MM.1S (cell line): ENCODE measurements around the gene BMP7.

ENCODE experiments used
- DNase-seq: peaks from one replicate; pipeline ENCODE4 v3.0.0-alpha.2; 2015
- H2AFZ ChIP-seq: fragments of 300-600 bp; sonication (generic); 2 replicates; pipeline ENCODE4 v1.6.0; 2016; ENCODE audit warnings: antibody characterized with exemption, low read length
- H3F3A ChIP-seq: fragments of 300-600 bp; sonication (generic); 2 replicates; pipeline ENCODE4 v1.6.1; 2016; ENCODE audit warnings: mild to moderate bottlenecking, antibody characterized with exemption, low read length, moderate library complexity, mixed read lengths; ENCODE audit not compliant: insufficient read depth
- H3K27ac ChIP-seq: fragments of 300-600 bp; sonication (generic); 2 replicates; pipeline ENCODE4 v1.5.1; 2016; ENCODE audit warnings: mild to moderate bottlenecking, low read length
- H3K27me3 ChIP-seq: fragments of 300-600 bp; sonication (generic); replicated peaks from 2 replicates; pipeline ENCODE4 v1.6.0; 2016; ENCODE audit warnings: low read length; ENCODE audit not compliant: insufficient read depth
- H3K36me3 ChIP-seq: fragments of 300-600 bp; sonication (generic); replicated peaks from 2 replicates; pipeline ENCODE4 v1.6.1; 2016; ENCODE audit warnings: mild to moderate bottlenecking, low read length, mixed read lengths; ENCODE audit not compliant: insufficient read depth
- H3K4me1 ChIP-seq: fragments of 300-600 bp; sonication (generic); 2 replicates; pipeline ENCODE4 v1.6.1; 2016; ENCODE audit warnings: low read length, mixed read lengths
- H3K4me2 ChIP-seq: fragments of 300-600 bp; sonication (generic); 2 replicates; pipeline ENCODE4 v1.6.0; 2016; ENCODE audit warnings: low read depth, low read length
- H3K4me3 ChIP-seq: fragments of 300-600 bp; sonication (generic); 2 replicates; pipeline ENCODE4 v1.5.1; 2016; ENCODE audit warnings: low read length, mixed read lengths
- H3K79me2 ChIP-seq: fragments of 300-600 bp; sonication (generic); 2 replicates; pipeline ENCODE4 v1.6.1; 2016; ENCODE audit warnings: mixed run types, low read length, mixed read lengths
- H3K9ac ChIP-seq: fragments of 300-600 bp; sonication (generic); 2 replicates; pipeline ENCODE4 v1.6.1; 2016; ENCODE audit warnings: low read length, mixed read lengths
- H3K9me2 ChIP-seq: fragments of 300-600 bp; sonication (generic); replicated peaks from 2 replicates; pipeline ENCODE4 v1.6.1; 2016; ENCODE audit warnings: mild to moderate bottlenecking, low read length, mixed read lengths; ENCODE audit not compliant: insufficient read depth
- H3K9me3 ChIP-seq: fragments of 300-600 bp; sonication (generic); replicated peaks from 2 replicates; pipeline ENCODE4 v1.6.1; 2016; ENCODE audit warnings: mild to moderate bottlenecking, low read length, mixed read lengths; ENCODE audit not compliant: insufficient read depth
- H4K20me1 ChIP-seq: fragments of 300-600 bp; sonication (generic); 2 replicates; pipeline ENCODE4 v1.6.1; 2016; ENCODE audit warnings: mild to moderate bottlenecking, low read length, moderate library complexity, mixed read lengths; ENCODE audit not compliant: insufficient read depth
- CTCF ChIP-seq: fragments of 300-600 bp; sonication (generic); IDR thresholded peaks from 2 replicates; pipeline ENCODE4 v1.5.1; 2016; ENCODE audit warnings: antibody characterized with exemption, low read length, mixed read lengths
- EZH2 ChIP-seq: fragments of 300-600 bp; sonication (generic); optimal IDR thresholded peaks from 2 replicates; pipeline ENCODE3; 2017; ENCODE audit warnings: low read depth, mild to moderate bottlenecking, antibody characterized with exemption, low read length, mixed read lengths
- EZH2phosphoT487 ChIP-seq: fragments of 300-600 bp; sonication (generic); IDR thresholded peaks from 2 replicates; pipeline ENCODE4 v1.6.1; 2018; ENCODE audit warnings: antibody characterized with exemption, low read length

BMP7 gene

GRCh38 chr20:57122536-57123489 is 143.6 kb downstream of the BMP7 start:
- no peaks in the 10 kb centered on the region for H3K9me3 ChIP-seq
- no peaks in the 10 kb centered on the region; the same call in 1 of the 2 replicates for H3K4me1 ChIP-seq
- no peak overlapping the region for H3K9ac ChIP-seq
- no peaks in the 10 kb centered on the region for H3K9me2 ChIP-seq
- no peaks in the 10 kb centered on the region for H3K36me3 ChIP-seq
- DNase-seq = no peak
- no peaks in the 10 kb centered on the region for H4K20me1 ChIP-seq
- H3F3A ChIP-seq = no peaks in the 10 kb centered on the region
- no peaks in the 10 kb centered on the region for H3K79me2 ChIP-seq
- no peak for TF ChIP-seq EZH2phosphoT487
- no peak for TF ChIP-seq CTCF
- TF ChIP-seq EZH2 = no peak
- H2AFZ ChIP-seq = no peak overlapping the region
- H3K27me3 ChIP-seq = no peaks in the 10 kb centered on the region
- H3K27ac ChIP-seq = no peak overlapping the region
- no peak overlapping the region for H3K4me2 ChIP-seq
- no peak overlapping the region for H3K4me3 ChIP-seq

- H3F3A ChIP-seq = no peaks in the 10 kb centered on the region
- no peak for DNase-seq
- no peaks in the 10 kb centered on the region for H3K36me3 ChIP-seq
- no peak overlapping the region for H2AFZ ChIP-seq
- H3K9me3 ChIP-seq = no peaks in the 10 kb centered on the region
- H3K9me2 ChIP-seq = no peaks in the 10 kb centered on the region
- no peak overlapping the region for H3K9ac ChIP-seq
- peaks cover 9% of the 10 kb centered on the region; the same call in 1 of the 2 replicates for H3K27me3 ChIP-seq
- H4K20me1 ChIP-seq = no peaks in the 10 kb centered on the region
- no peak overlapping the region for H3K4me3 ChIP-seq
- no peaks in the 10 kb centered on the region for H3K4me1 ChIP-seq
- TF ChIP-seq EZH2phosphoT487 (no peak), EZH2 (no peak), CTCF (no peak)
- H3K27ac ChIP-seq = no peak overlapping the region
- H3K4me2 ChIP-seq = no peak overlapping the region
- no peaks in the 10 kb centered on the region for H3K79me2 ChIP-seq
These were observed 147.5 kb downstream of the BMP7 start for GRCh38 chr20:57118964-57119363.
